Coronary artery (tissue), 2 donors: ENCODE measurements around the gene INKA2.
A peak's percentile ranks its signal among the peaks of the same experiment; 100 is the strongest.

Experiments
- DNase-seq: peaks from one replicate; pipeline ENCODE4 v3.0.0-alpha.2; 2017; ENCODE audit warnings: low spot score
- H3K27ac ChIP-seq, 2 donors: fragments of 200-600 bp; sonication (generic); one replicate each; pipeline ENCODE4 v1.5.1; 2016 to 2019
- H3K4me3 ChIP-seq: fragments of 200-600 bp; sonication (generic); 2 replicates; pipeline ENCODE4 v1.5.1; 2016; ENCODE audit warnings: mild to moderate bottlenecking, moderate library complexity
- CTCF ChIP-seq: fragments of 200-600 bp; sonication (generic); IDR thresholded peaks from one replicate; pipeline ENCODE4 v1.5.1; 2019; ENCODE audit warnings: antibody characterized with exemption

Gene INKA2

DNA sequence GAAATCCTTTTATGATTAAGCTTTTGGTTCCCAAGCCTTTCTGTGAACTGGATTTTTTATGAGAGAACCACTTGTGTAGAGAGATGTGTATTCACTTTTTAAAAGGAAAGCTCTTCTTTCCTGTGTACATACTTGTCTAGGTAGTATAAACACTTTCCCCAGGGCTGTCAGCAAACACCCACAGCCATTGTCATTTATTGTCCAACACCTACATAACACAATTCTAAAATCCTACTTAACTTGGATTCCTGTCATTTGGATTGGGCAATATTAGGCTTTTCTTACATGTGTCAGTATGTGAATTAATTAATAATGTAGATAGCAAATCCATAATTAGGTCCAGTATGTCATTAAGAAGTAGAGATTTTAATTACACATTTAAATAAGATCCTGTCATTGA lies 28.8 kb upstream of the INKA2 start:
- DNase-seq: no peak
- no peak overlapping the region for H3K27ac ChIP-seq
- no peak overlapping the region for H3K4me3 ChIP-seq
- no peak for TF ChIP-seq CTCF

DNA sequence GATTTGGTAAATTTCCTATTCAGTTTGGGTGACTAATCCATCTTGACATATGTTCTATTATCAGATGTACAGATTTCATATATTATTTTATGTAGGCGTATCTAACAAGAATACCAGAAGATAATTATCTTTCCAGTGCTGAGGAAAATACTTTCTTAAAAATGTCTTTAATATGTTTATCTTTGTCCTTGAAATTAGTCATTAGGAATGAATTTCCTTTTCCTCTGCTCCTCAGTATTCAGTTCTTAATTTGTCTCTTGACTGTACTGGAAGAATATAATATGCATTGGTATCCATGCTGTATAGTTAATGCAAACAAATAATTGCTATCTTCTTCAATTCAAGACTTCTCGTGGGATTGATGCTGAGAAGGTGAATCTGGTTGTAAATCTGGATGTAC lies 23.1 kb upstream of the INKA2 start:
- no peak for DNase-seq
- no peak for TF ChIP-seq CTCF
- Histone ChIP-seq H3K4me3 (no peak overlapping the region), H3K27ac (no peak overlapping the region)

DNA sequence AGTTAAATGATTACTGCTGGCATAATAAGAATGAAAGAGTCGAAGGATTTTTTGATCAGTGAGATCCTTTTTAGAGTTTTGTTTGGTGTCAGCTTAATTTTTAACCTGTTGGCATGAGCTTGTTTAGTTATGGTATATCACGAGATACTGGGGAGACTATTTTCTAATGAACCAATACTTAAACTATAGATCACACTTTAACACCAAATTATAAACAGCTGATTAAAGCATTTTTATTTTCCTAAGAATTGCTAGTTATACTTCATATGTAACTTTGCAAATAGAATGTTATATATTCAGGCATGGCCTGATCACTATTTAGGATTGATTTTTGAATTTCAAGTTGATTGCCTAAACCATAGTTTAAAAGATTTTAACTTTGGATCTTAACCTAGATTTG lies 22.5 kb upstream of the INKA2 start:
- DNase-seq: no peak
- no peak overlapping the region for H3K27ac ChIP-seq
- no peak overlapping the region for H3K4me3 ChIP-seq
- TF ChIP-seq CTCF: no peak

DNA sequence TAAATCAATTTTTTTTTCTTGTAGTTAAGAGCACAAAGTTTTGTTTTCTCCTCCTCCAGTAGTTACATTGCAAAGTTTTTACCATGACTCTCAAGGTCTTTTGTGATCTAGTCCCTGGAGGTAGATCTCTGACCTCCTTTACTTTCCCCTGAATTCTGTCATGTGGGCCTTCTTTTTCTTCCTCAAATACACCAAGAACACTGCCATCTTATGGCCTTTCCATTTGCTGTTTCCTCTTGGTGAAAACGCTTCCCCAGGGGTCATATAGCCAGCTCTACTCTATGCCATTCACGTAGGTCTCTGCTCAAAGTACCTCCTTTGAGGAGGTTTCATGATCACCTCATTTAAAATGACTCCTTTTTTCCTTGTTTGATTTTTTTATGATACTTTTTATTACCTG lies 19.2 kb upstream of the INKA2 start:
- H3K27ac ChIP-seq: no peak overlapping the region
- TF ChIP-seq CTCF: no peak
- DNase-seq: no peak
- no peak overlapping the region for H3K4me3 ChIP-seq

- Histone ChIP-seq H3K4me3 (peak overlapping the region; percentile 87), H3K27ac (peak overlapping the region; percentile 95 to 96)
- DNase-seq: no peak
- no peak for TF ChIP-seq CTCF
These were observed 16.9 kb upstream of the INKA2 start for GRCh38 chr1:111756124-111756513.

GRCh38 chr1:111755331-111756123 lies 16.3 kb upstream of the INKA2 start, which contains the start of gene DDX20:
Gene DDX20 (plus strand): TSS chr1:111755901. CDS start chr1:111755925, 24 bp downstream.
- peak; percentile 94 for DNase-seq
- peak; percentile 84 for TF ChIP-seq CTCF
- Histone ChIP-seq H3K27ac (peak within 1 kb of the TSS; percentile 95 to 96), H3K4me3 (peak within 1 kb of the TSS; percentile 87)

GRCh38 chr1:111754984-111755330 lies 15.8 kb upstream of the INKA2 start:
- H3K27ac ChIP-seq: peak overlapping the region; percentile 95 to 96
- peak overlapping the region; percentile 87 for H3K4me3 ChIP-seq
- DNase-seq: peak; percentile 82
- no peak for TF ChIP-seq CTCF
